ENCODE measurements around the gene CRIP1. TPM values are rescaled to one million over a fixed set of nuclear protein-coding genes. Genes with fewer than 3 reads are reported as not detected.

The CRIP1 gene
- total RNA-seq, 4 donors from 2014 or later, result 8.2 to 35.6 (median 24.7) TPM

- TF ChIP-seq, protein P1, sequence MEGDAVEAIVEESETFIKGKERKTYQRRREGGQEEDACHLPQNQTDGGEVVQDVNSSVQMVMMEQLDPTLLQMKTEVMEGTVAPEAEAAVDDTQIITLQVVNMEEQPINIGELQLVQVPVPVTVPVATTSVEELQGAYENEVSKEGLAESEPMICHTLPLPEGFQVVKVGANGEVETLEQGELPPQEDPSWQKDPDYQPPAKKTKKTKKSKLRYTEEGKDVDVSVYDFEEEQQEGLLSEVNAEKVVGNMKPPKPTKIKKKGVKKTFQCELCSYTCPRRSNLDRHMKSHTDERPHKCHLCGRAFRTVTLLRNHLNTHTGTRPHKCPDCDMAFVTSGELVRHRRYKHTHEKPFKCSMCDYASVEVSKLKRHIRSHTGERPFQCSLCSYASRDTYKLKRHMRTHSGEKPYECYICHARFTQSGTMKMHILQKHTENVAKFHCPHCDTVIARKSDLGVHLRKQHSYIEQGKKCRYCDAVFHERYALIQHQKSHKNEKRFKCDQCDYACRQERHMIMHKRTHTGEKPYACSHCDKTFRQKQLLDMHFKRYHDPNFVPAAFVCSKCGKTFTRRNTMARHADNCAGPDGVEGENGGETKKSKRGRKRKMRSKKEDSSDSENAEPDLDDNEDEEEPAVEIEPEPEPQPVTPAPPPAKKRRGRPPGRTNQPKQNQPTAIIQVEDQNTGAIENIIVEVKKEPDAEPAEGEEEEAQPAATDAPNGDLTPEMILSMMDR (IDR thresholded peaks at IDR 0.05), result no peak
- TF ChIP-seq POLR2A (IDR thresholded peaks at IDR 0.05), result no peak
- Histone ChIP-seq H3K9me3 (no peaks in the 10 kb centered on the region), H3K36me3 (peaks cover 30 to 89% (median 38%) of the 10 kb centered on the region in 3 donors), H3K4me1 (peaks cover 0 to 3% (median under 1%) of the 10 kb centered on the region in 3 donors), H3K27me3 (no peaks in the 10 kb centered on the region), H3K27ac (no peak overlapping the region), H3K4me3 (no peak overlapping the region)
- DNase-seq, result no peak
- no CpG with 5 or more reads among the region's 17 CpGs for WGBS, 2 donors
- intact Hi-C loops (cut with DNase I), result no loop called here
Measured at GRCh38 chr14:105460116-105460515, 26.6 kb upstream of the CRIP1 start.

- Histone ChIP-seq H3K4me3 (no peak overlapping the region), H3K9me3 (no peaks in the 10 kb centered on the region), H3K4me1 (peaks cover 0 to 8% (median 6%) of the 10 kb centered on the region in 3 donors), H3K36me3 (peaks cover 35 to 89% (median 38%) of the 10 kb centered on the region in 3 donors), H3K27ac (no peak overlapping the region), H3K27me3 (no peaks in the 10 kb centered on the region)
- WGBS, 2 donors, result 70 to 91% methylated on average over 7 to 9 of the region's 17 CpGs
- intact Hi-C loops (cut with DNase I), result no loop called here
- no peak for DNase-seq
- no peak for TF ChIP-seq POLR2A (IDR thresholded peaks at IDR 0.05)
- TF ChIP-seq, protein P1 (IDR thresholded peaks at IDR 0.05), result no peak
Measured at GRCh38 chr14:105460616-105461015, 26.1 kb upstream of the CRIP1 start.

DNA sequence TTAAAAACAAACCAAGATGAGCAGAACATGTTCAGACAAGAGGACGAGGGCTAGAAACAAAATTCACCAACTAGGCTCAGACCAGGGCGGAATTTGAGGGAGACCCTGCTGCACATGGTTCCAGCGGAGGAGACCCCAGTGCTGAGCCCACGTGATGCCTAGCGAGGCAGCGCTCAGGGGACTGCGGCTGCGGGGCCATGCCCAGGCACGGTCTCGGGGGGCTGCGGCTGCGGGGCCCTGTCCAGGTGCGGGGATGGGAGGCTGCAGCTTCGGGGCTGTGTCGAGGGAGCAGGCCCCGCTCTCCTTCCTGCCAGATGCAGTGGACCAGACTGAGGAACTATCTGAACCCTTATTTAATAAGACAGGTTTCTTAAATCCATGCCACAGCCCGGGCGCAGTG lies 24.8 kb upstream of the CRIP1 start:
- 84 to 89% methylated on average over 3 to 5 of the region's 18 CpGs for WGBS, 2 donors
- Histone ChIP-seq H3K9me3 (no peaks in the 10 kb centered on the region), H3K36me3 (peaks cover 36 to 88% (median 42%) of the 10 kb centered on the region in 3 donors)

DNA sequence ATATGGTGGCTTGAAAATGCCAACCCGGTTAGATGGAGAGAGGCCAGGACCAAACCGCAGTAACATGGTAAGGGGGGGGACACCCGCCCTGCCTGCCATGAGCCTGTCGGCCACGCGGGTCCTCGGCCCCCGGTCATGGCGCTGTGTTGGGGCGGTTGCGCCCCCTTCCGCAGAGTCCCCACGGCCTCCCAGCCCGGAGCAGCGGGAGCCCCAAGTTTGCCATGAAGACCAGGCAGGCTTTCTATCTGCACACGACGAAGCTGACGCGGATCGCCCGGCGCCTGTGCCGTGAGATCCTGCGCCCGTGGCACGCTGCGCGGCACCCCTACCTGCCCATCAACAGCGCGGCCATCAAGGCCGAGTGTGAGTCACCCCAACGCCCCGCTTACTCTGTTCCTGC lies 22.2 kb upstream of the CRIP1 start:
- Histone ChIP-seq H3K4me1 (peaks cover 25 to 47% (median 41%) of the 10 kb centered on the region in 3 donors), H3K4me3 (no peak overlapping the region), H3K9me3 (no peaks in the 10 kb centered on the region), H3K36me3 (peaks cover 36 to 87% (median 42%) of the 10 kb centered on the region in 3 donors), H3K27me3 (no peaks in the 10 kb centered on the region), H3K27ac (no peak overlapping the region)
- 91% methylated on average over 15 of the region's 33 CpGs; no CpG with 5 or more reads in 1 of the 2 donors for WGBS, 2 donors
- intact Hi-C loops (cut with DNase I), result no loop called here
- TF ChIP-seq POLR2A (IDR thresholded peaks at IDR 0.05), result no peak
- TF ChIP-seq, protein P1 (IDR thresholded peaks at IDR 0.05), result no peak
- no peak for DNase-seq

More for the DNA sequence above, 24.8 kb upstream of the CRIP1 start:
- Histone ChIP-seq H3K4me1 (peaks cover under 1 to 21% (median 15%) of the 10 kb centered on the region in 3 donors), H3K27ac (no peak overlapping the region), H3K4me3 (no peak overlapping the region), H3K27me3 (no peaks in the 10 kb centered on the region)
- DNase-seq, result no peak
- intact Hi-C loops (cut with DNase I), result no loop called here
- TF ChIP-seq POLR2A (IDR thresholded peaks at IDR 0.05), result no peak
- TF ChIP-seq, protein P1 (IDR thresholded peaks at IDR 0.05), result no peak

- Histone ChIP-seq H3K9me3 (no peaks in the 10 kb centered on the region), H3K27ac (peak overlapping the region in 1 of 4 donors; percentile 9), H3K27me3 (no peaks in the 10 kb centered on the region), H3K4me1 (peaks cover 25 to 57% (median 49%) of the 10 kb centered on the region in 3 donors), H3K4me3 (no peak overlapping the region), H3K36me3 (peaks cover 33 to 91% (median 40%) of the 10 kb centered on the region in 3 donors)
- no peak for TF ChIP-seq POLR2A (IDR thresholded peaks at IDR 0.05)
- TF ChIP-seq, protein P1 (IDR thresholded peaks at IDR 0.05), result no peak
- DNase-seq, result no peak
- 51 to 91% methylated on average over 3 to 5 of the region's 20 CpGs for WGBS, 2 donors
- intact Hi-C loops (cut with DNase I), result no loop called here
Measured at GRCh38 chr14:105465209-105466031, 21.3 kb upstream of the CRIP1 start.

All from esophagus squamous epithelium (tissue), 5 donors.